Upper lobe of left lung (tissue), 4 donors: ENCODE results near the gene SORBS1.

ENCODE experiments used
- EP300 ChIP-seq, 4 donors: sonication (generic); formaldehyde crosslinking; IDR thresholded peaks; one replicate each; pipeline ENCODE4 v1.5.1; 2017; ENCODE audit warnings: antibody characterized with exemption in 4 of 4, control low read depth in 2 of 4
- POLR2A ChIP-seq, 4 donors: fragments of 450-650 bp; IDR thresholded peaks; one replicate each; pipeline ENCODE4 v1.5.1; 2016 to 2017; ENCODE audit warnings: antibody characterized with exemption in 4 of 4, mild to moderate bottlenecking in 2 of 4
- POLR2AphosphoS5 ChIP-seq, 2 donors: sonication (generic); formaldehyde crosslinking; IDR thresholded peaks; one replicate each; pipeline ENCODE4 v1.5.1; 2017; ENCODE audit warnings: antibody characterized with exemption in 2 of 2
- TF ChIP-seq, protein P1 (sequence below), 6 experiments: fragments of 450-650 bp in 4 of 6; fragments of 200-600 bp in 2 of 6; sonication (generic) in 2 of 6; IDR thresholded peaks; one replicate each; pipeline ENCODE4 v1.5.1; 2016 to 2019; ENCODE audit warnings: antibody characterized with exemption in 6 of 6

DNA sequence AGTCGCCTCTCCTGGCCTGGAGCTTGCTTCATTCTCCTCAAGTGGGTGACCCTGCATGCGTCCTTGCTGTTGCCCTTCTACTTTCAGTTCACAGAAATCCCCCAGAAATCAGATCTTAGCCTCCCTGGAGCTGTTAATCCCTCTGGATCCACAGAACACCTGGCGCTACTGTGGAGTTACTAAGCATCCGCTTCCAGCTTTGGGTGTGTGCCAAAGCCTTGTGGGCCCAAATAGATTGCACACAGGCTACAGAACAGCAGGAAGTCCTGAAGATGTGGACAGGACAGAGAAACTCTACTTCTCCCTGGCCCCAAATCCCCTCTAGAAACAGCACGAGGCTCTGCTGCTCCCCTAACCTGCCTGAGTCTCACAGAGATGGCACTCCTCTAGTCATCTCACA is 233.8 kb downstream of the SORBS1 start:
- TF ChIP-seq POLR2A (IDR thresholded peaks at IDR 0.05), result no peak
- TF ChIP-seq, protein P1, sequence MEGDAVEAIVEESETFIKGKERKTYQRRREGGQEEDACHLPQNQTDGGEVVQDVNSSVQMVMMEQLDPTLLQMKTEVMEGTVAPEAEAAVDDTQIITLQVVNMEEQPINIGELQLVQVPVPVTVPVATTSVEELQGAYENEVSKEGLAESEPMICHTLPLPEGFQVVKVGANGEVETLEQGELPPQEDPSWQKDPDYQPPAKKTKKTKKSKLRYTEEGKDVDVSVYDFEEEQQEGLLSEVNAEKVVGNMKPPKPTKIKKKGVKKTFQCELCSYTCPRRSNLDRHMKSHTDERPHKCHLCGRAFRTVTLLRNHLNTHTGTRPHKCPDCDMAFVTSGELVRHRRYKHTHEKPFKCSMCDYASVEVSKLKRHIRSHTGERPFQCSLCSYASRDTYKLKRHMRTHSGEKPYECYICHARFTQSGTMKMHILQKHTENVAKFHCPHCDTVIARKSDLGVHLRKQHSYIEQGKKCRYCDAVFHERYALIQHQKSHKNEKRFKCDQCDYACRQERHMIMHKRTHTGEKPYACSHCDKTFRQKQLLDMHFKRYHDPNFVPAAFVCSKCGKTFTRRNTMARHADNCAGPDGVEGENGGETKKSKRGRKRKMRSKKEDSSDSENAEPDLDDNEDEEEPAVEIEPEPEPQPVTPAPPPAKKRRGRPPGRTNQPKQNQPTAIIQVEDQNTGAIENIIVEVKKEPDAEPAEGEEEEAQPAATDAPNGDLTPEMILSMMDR (IDR thresholded peaks at IDR 0.05), result peak in 3 of 6 experiments; percentile 6 to 34 (median 17)
- no peak for TF ChIP-seq POLR2AphosphoS5 (IDR thresholded peaks at IDR 0.05)
- no peak for TF ChIP-seq EP300 (IDR thresholded peaks at IDR 0.05)
